Pancreas (tissue), 10 donors: ENCODE results near the gene DIP2C. TPM values are rescaled to one million over a fixed set of nuclear protein-coding genes. Genes with fewer than 3 reads are reported as not detected.

ENCODE experiments used
- ATAC-seq, 4 donors: fragments of 200-7000 bp; cut with Tn5 transposase; one replicate each; pipeline versions ENCODE4 v1.8.0 to v1.9.1; 2020; ENCODE audit warnings: mild to moderate bottlenecking in 4 of 4, moderate library complexity in 4 of 4
- DNase-seq, 6 donors: peaks; one replicate each; pipeline ENCODE4 v3.0.0-alpha.2; 2020
- FAIRE-seq: peaks from 2 replicates; lab custom pipeline; 2012; peaks lifted over from hg19 to GRCh38; lab: Jason Lieb, UNC
- H3K27ac ChIP-seq, 4 donors: fragments of 200-600 bp; sonication (generic); 1 replicate in 3 of 4; 2 replicates in 1 of 4; pipeline versions ENCODE4 v1.5.0 to v1.8.0; 2020
- H3K27me3 ChIP-seq, 4 donors: fragments of 200-600 bp; one replicate each; pipeline ENCODE4 v1.8.0; 2021
- H3K36me3 ChIP-seq, 3 donors: fragments of 200-600 bp; sonication (generic) in 1 of 3; one replicate each; pipeline versions ENCODE4 v1.5.0 to v1.8.0; 2020 to 2021
- H3K4me1 ChIP-seq, 3 donors: fragments of 200-600 bp; one replicate each; pipeline ENCODE4 v1.8.0; 2021
- H3K4me3 ChIP-seq, 4 donors: fragments of 200-600 bp; sonication (generic) in 2 of 4; one replicate each; pipeline versions ENCODE4 v1.5.0 to v1.8.0; 2020 to 2021
- H3K9me3 ChIP-seq, 4 donors: fragments of 200-600 bp; one replicate each; pipeline ENCODE4 v1.8.0; 2021
- CTCF ChIP-seq, 4 donors: fragments of 200-600 bp; sonication (generic) in 3 of 4; IDR thresholded peaks; one replicate each; pipeline versions ENCODE4 v1.5.0 to v1.8.0; 2021; ENCODE audit warnings: antibody characterized with exemption in 4 of 4
- WGBS, 2 donors: extraction: QIAGEN DNeasy Blood & Tissue Kit; methylation state at CpG; one replicate each; pipeline ENCODE4 v1.1.7; 2013; 5-methylcytosine and 5-hydroxymethylcytosine counted together
- intact Hi-C, 3 donors: fragments of 100-400 bp; cut with DNase I; formaldehyde crosslinking; loops; one replicate each; pipeline versions ENCODE4 v1.11.1 to v1.14.2; 2022
- polyA plus RNA-seq, 2 donors: library from polyadenylated mRNA; stranded (reverse); fragments of 200-250 nt; gene quantifications; one replicate each; pipeline ENCODE4 v1.2.3, GENCODE V29; 2013
- total RNA-seq, 6 donors: library from RNA; stranded (reverse); fragmentation: NEBNext Ultra II Directional in 4 of 6; extraction: Animal tissue kit (Norgen Biotek cat#: 25700) in 4 of 6; gene quantifications; one replicate each; pipeline versions ENCODE4 v1.2.1 to v1.2.4, GENCODE V29; 2021 to 2023
- donor health status: healthy with polysubstance abuse.
- donor health status: DM: no; HTN: no; CAD: no; lungs with moderate emphysema.
- donor health status: DM: no; HTN: no; CAD: no.
- donor health status: control.
- donor health status: control.
- donor health status: Bipolar disorder and iron deficiency.
- donor health status: DM: yes; HTN: yes; CAD: no.
- donor health status: DM: no; HTN: no; CAD: no.
- donor health status: DM: no; HTN: no; CAD: no.
- donor health status: DM: yes; HTN: yes; CAD: no.

DIP2C gene
- total and polyA plus RNA-seq, 8 donors = 4.3 to 11.8 (median 7.3) TPM

GRCh38 chr10:289581-289980 is 399.9 kb downstream of the DIP2C start:
- Histone ChIP-seq H3K27ac (no peak overlapping the region), H3K4me3 (no peak overlapping the region), H3K9me3 (no peaks in the 10 kb centered on the region), H3K36me3 (peaks cover 0 to 3% (median 0%) of the 10 kb centered on the region in 3 donors), H3K27me3 (no peaks in the 10 kb centered on the region), H3K4me1 (no peaks in the 10 kb centered on the region)
- ATAC-seq (no peak), FAIRE-seq (no peak), DNase-seq (no peak)
- intact Hi-C loops = no loop called here
- no peak for TF ChIP-seq CTCF (IDR thresholded peaks at IDR 0.05)
- WGBS, 2 donors = 95 to 97% methylated on average over 9 of the region's 9 CpGs

- no peaks in the 10 kb centered on the region for H3K27me3 ChIP-seq
- WGBS, 2 donors = 92 to 93% methylated on average over 27 of the region's 27 CpGs
- TF ChIP-seq CTCF (IDR thresholded peaks at IDR 0.05) = no peak
- DNase-seq = no peak
- intact Hi-C loops = no loop called here
- H3K4me1 ChIP-seq = no peaks in the 10 kb centered on the region
- no peak overlapping the region for H3K4me3 ChIP-seq
- no peak for ATAC-seq
- H3K9me3 ChIP-seq = no peaks in the 10 kb centered on the region
- no peak overlapping the region for H3K27ac ChIP-seq
- peaks cover 0 to 3% (median 0%) of the 10 kb centered on the region in 3 donors for H3K36me3 ChIP-seq
- no peak for FAIRE-seq
Observed at GRCh38 chr10:288316-289200, 400.9 kb downstream of the DIP2C start.

GRCh38 chr10:287814-288213 is 401.7 kb downstream of the DIP2C start:
- intact Hi-C loops = no loop called here
- H3K27me3 ChIP-seq = no peaks in the 10 kb centered on the region
- no peaks in the 10 kb centered on the region for H3K4me1 ChIP-seq
- peaks cover 0 to 5% (median 0%) of the 10 kb centered on the region in 3 donors for H3K36me3 ChIP-seq
- no peaks in the 10 kb centered on the region for H3K9me3 ChIP-seq
- no peak overlapping the region for H3K4me3 ChIP-seq
- DNase-seq (no peak), FAIRE-seq (no peak), ATAC-seq (no peak)
- H3K27ac ChIP-seq = no peak overlapping the region
- TF ChIP-seq CTCF (IDR thresholded peaks at IDR 0.05) = no peak
- 95 to 100% methylated on average over 4 of the region's 4 CpGs for WGBS, 2 donors

GRCh38 chr10:287026-287709 is 402.3 kb downstream of the DIP2C start:
- H3K9me3 ChIP-seq = no peaks in the 10 kb centered on the region
- FAIRE-seq (no peak), ATAC-seq (no peak)

More at GRCh38 chr10:287026-287709, 402.3 kb downstream of the DIP2C start:
- no peak overlapping the region for H3K4me3 ChIP-seq
- H3K4me1 ChIP-seq = no peaks in the 10 kb centered on the region
- DNase-seq = no peak
- intact Hi-C loops = no loop called here
- H3K27ac ChIP-seq = no peak overlapping the region
- H3K36me3 ChIP-seq = peaks cover 0 to 11% (median 0%) of the 10 kb centered on the region in 3 donors
- H3K27me3 ChIP-seq = no peaks in the 10 kb centered on the region
- no peak for TF ChIP-seq CTCF (IDR thresholded peaks at IDR 0.05)
- 90 to 91% methylated on average over 4 of the region's 4 CpGs for WGBS, 2 donors
